HuH-7 (cell line): ENCODE results near the gene PTEN.

Source experiments
- DNase-seq: peaks from one replicate; pipeline ENCODE4 v3.0.0; 2011; ENCODE audit warnings: low spot score

Gene PTEN

DNA sequence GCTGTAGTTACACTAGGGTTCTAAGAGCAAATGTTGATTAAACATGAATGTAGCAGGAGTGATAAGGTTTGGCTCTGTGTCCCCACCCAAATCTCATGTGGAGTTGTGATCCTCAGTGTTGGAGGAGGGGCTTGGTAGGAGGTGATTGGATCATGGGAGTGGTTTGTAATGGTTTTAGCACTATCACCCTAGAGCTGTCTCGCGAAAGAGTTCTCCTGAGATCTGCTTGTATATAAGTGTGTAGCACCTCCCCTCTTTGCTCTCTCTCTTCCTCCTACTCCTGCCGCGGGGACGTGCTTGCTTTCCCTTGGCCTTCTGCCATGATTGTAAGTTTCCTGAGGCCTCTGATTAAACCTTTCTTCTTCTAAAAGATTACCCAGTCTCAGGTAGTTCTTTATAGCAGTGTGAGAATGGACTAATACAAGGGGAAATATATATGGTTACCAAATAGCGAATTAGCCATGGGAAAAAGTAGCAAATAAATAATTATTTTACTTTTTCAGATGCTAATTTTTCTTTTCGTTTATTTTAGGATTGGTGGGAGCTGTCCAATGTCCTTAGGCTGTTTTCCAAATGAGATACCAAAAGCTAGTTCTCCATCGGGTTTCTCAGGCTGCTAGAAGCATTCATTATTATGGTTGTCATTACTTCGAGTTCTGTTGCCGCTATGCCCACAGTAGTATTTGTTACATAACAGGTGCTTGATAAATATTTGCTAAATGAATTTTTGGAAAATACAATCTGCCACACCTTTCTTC, 58.7 kb downstream of the PTEN start:
- DNase-seq = no peak

DNA sequence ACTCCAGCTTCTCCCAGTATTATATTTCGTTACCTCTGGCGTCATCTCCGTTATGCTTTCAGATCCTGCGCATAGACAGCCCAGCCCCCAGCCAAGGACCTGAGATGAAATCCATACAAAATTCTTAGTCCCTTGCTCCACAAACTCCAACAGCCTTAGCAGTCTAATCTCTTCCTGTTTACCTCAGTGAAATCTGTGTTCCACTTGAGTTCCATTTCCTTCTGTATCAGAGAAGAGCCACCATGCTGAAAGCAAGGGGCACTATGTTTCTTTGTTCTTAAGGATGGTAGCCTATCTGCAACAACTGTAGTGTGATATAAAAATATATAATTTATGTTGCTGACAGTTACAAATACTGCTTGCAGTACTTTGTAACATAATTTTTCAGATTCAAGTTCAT, 59.8 kb downstream of the PTEN start:
- DNase-seq = no peak

DNA sequence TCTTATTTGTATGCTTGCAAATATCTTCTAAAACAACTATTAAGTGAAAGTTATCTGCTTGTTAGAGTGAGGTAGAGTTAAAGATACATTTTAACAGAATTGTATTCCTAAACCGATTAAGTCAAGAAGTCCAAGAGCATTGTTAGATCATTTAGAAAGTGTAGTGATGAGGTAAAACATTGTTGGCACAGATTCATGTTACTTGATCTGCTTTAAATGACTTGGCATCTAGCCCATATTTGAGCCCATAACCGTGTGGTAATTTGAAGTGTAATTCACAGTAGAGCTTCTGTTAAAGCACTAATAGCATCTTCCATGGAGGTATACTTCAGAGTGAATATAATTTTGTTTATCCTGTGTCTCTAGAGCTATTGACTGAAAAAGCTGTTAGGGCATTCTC, 62.1 kb downstream of the PTEN start:
- no peak for DNase-seq

DNA sequence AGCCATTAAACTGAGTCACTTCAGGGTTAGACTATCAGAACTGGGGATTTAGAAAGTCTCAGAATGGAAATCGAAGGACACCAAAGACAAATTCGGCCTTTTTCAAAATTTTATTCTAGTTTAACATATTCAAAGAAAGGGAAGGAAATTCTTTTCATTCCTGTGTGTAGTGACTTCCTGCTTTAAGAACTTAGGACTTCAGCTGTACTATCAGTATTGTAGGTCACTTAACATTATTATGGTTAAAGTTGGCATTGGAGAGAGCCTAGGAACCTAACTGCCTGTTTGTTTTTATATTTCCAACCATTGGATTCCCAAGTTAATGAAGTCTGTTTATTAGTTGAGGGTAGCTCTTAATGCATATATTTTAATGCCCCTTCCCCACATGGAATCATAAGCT, 63.7 kb downstream of the PTEN start:
- no peak for DNase-seq

DNA sequence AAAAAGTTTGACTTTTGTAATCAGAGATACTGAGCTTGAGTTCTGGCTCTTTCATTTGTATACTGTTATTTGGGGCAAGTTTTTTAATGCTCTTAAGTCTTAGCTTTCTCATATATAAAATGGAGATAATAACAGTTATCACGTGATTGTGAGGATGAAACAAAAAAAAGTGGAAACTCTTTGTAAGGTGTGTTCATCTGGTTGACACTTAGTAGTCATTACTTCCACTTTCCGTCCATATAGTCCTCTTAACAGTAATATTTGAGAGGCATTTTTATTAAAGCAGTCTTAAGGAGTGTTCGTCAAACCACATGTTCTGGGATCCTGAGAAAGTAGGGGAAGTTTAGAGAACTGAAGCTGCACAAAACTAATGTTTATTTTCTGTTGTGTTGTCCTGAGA, 65.6 kb downstream of the PTEN start:
- no peak for DNase-seq

DNA sequence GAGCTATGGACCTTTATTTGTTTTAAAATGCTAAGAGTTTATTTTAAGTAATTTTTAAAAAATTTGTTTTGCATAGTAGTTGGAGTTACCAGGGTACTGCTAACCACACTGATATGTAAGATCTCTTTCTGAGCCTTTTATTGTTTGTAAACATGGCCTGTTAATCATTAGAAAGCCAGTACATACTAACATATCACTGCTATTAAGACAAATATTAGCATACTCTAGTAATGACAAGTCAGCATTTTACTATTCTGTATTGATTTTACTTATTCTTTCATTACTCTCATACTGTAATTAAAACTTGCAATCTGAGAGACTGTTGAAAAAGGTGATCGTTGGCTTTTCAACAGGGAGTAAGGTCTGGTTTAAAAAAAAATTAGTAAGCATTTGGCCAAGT, 66.7 kb downstream of the PTEN start:
- DNase-seq = no peak

DNA sequence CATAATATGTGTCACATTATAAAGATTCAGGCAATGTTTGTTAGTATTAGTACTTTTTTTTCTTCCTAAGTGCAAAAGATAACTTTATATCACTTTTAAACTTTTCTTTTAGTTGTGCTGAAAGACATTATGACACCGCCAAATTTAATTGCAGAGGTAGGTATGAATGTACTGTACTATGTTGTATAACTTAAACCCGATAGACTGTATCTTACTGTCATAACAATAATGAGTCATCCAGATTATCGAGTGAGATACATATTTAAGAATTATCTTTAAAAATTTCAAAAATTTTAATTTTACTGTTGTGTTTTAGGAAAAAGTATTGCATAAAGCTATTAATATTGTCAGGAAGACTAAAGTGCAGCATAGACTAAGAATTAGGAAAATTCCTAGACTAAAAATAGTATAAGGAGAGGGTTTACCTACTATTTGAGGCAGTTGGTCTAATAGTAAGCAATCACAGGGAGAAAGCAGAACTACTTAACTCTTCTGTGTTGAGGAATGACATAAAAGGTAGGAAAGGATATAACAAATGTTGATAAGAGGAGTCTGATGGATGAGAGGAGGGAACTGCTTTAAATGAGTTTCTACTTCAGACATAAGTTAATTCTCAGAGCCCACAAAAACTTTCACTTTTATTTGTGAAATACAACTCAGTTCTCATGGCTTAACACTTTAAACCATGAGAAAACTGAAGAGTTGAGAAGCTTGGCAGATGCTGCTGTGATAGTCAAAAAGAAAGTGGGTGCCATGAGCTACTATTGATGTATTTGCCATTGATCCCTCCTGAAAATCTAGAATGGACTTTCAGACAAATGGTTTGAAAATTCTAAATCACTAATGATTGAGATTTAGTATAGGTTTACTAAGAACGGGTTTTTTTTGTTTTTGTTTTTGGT, 67.8 kb downstream of the PTEN start:
- DNase-seq = no peak

DNA sequence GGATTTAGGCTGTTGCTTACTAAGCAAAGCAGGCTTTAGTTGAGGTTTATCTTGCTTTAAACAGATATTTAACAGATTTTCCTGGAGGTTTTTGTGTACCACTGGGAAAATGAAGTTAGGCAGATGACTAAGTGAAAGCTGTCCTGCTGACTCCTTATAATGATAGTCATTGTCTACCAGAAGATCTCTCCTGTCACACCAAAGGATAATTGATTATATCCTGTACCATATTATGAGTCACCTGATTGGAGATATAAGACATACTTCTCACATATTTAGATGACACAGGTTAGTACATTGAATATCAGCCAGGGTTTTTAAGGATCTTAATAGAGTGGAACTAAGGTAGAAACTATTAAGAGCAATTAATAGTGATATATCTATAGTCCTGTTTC, 68.4 kb downstream of the PTEN start:
- no peak for DNase-seq

DNA sequence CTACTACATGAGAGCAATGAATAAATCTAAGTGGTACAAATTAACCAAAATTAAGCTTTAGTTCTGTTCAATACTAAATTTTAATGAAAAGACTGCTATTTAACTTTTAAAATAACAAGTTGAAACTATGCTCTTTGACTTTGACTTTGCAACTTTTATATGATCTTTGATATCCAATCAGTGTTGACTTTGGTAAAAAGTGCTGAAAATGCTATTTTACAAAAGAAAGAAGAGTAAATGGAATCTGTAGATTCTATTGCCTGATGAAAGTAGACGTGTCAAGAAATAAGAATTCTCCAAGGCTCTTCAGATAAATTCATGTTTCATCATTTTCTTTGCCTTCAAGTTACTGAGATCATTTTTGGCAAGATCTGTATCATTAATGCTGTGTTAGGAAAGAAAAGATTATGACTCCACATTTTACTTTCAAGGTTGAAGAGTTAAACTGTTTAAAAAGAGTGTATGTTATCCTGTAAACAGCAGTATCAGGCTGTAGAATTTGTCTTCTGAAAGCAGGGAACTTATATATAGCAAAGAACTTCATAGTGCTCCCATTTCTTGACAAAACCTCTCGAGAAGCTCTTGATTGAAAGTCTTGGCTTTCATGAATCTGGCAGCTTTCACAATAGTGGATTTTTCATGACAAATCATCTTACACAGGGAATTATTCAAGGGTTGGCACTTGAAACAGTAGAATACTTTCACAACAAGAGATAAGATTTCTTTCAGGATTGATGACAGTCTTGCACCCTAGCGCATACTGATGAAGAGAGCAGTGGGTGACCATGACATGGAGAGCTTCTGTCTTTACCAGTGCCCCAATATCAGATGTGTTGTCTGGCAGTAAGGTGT, 72.1 kb downstream of the PTEN start:
- DNase-seq = no peak

DNA sequence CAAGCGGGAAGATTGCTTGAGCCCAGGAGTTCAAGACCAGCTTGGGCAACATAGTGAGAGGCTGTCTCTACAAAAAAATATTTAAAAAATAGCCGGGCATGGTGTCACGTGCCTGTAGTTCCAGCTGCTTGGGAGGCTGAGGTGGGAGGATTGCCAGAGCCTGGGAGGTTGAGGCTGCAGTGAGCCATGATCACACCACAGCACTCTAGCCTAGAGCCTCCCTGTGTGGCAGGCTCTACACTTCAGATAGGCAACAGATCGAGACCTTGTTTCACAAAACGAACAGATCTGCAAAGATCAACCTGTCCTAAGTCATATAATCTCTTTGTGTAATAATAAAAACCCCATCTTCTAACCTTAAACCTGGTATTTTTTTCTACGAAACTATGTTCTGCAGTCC, 76.8 kb downstream of the PTEN start:
- no peak for DNase-seq

DNA sequence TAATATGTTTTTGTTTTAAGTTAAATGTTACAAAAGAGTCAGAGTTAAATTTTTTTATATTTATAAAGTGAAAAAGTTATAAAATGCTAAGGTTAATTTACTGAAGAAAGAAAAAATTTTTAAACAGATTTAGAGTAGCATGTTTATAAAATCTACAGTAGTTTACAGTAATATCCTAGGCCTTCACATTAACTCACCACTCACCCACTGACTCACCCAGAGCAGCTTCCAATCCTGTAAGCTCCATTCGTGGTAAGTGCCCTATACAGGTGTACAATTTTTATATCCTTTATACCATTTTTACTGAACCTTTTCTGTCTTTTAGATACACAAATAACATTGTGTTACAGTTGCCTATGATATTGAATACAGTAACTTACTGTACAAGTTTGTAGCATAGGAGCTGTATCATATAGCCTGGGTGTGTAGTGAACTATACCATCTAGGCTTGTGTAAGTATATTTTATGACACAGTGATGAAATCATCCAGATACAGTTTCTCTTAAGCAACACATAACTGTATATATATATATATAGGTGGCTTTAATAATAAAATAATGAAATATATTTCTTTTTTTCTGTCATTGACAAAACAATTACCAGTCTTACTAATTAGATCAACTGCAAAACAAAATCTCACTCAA, 79.6 kb downstream of the PTEN start:
- no peak for DNase-seq

DNA sequence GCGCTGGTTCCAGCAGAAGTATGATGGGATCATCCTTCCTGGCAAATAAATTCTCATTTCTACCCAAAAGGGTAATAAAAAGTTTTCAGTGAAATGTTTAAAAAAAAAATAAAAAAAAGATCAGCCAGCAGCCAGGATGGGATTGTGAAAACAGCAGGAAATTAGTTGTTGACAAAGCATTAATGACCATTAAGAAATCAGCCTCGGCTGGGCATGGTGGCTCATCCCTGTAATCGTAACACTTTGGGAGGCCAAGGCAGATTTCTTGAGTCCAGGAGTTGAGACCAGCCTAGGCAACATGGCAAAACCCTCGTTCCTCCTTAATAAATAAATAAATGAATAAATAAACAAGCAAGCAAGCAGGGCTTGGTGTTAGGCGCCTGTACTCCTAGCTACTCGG, 82.6 kb downstream of the PTEN start:
- no peak for DNase-seq

DNA sequence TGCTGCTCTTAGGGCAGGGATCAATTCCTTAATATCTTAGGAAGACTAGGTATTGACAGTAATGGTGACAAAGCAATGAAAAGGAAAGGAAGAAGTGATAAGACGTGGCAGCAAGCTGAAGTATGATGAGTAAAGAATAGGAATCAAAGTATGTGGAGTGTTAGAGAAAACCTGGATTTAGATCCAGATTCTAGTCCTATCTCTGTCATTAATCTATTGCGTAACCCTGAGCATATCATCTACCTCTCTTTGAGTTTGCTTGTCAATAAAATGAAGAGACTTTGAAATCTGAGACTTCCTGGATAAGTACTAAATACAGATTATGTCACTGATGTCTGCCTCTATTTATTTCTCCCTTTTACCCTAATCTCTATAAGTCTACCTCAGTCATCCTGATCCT, 89.2 kb downstream of the PTEN start:
- no peak for DNase-seq

DNA sequence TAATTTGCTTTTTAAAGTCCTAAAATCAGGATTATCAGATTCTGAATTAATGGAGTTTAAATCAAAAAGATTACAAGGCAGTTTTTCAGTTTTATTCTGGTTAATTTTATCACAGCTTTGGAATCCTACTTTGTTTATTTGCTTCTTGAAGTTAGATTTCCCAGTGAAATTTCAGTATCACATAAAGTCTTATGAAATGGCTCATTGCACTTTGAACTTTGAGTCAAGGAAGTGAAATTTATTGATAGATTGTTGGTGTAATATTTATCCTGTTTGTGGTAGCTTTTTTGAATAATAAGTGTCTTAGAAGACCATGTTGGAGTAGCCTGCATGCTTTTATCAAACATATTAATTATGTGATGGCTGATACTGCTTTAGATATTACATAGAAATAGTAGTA, 92.6 kb downstream of the PTEN start:
- no peak for DNase-seq

DNA sequence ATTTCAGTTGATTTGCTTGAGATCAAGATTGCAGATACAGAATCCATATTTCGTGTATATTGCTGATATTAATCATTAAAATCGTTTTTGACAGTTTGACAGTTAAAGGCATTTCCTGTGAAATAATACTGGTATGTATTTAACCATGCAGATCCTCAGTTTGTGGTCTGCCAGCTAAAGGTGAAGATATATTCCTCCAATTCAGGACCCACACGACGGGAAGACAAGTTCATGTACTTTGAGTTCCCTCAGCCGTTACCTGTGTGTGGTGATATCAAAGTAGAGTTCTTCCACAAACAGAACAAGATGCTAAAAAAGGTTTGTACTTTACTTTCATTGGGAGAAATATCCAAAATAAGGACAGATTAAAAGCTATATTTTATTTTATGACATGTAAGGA, 94.3 kb downstream of the PTEN start:
- no peak for DNase-seq

DNA sequence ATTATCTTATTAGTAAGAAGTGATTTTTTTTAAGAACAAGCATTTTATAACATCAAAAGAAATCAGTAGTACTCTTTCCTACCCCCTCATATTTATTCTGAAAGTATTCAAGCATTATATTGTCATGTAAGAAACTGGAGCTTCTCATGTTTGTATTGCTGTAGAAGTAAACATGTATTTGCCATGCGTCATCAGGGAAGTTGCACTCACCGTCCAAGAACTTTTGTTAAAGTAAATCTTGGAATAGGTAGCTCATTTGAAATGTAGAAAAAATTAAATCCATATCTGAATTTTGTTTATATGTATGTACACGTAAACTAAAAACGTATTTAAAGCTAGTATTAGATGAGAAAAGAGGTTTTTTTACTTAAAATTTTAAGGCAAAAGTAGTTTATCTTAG, 96.8 kb downstream of the PTEN start:
- no peak for DNase-seq

DNA sequence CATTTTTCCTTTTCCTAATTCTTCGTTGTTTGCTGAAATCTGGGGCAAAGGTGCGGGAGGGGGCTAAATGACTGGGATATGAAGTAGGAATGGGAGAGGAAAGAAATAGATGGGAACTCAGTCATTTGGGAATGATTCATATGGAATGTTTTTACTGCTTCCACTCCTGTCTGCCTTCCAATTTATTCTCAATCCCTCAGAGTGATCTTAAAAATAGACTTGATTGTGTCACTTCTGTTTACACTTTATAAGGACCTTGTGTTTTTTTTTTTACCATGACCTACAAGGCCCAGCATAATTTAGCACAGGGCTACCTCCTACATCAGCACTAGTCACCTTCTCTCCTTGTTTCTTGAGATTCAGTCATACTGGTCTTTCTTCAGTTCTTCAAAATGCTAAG, 97.9 kb downstream of the PTEN start:
- DNase-seq = no peak

DNA sequence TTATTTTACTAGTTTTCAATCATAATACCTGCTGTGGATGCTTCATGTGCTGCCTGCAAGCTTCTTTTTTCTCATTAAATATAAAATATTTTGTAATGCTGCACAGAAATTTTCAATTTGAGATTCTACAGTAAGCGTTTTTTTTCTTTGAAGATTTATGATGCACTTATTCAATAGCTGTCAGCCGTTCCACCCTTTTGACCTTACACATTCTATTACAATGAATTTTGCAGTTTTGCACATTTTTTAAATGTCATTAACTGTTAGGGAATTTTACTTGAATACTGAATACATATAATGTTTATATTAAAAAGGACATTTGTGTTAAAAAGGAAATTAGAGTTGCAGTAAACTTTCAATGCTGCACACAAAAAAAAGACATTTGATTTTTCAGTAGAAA, 103.0 kb downstream of the PTEN start:
- no peak for DNase-seq

DNA sequence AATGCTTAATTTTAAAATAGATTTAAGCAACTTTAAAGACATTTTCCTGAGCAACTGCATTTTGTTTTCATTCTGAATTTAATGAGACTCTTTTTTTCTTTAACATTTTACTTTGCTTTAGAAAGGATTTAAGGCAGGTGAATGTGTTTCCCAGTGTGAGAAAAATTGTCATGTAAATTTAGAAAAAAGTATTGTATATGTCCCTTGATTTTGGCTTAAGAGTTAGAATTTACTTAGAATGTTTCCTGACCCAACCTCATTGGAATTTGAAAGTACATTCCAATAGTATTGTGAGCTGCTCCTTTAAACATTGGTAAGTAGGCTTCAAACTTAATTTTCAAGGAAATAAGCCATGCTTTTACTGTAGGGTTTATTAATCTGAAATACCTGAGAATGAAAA, 110.2 kb downstream of the PTEN start:
- DNase-seq = no peak

DNA sequence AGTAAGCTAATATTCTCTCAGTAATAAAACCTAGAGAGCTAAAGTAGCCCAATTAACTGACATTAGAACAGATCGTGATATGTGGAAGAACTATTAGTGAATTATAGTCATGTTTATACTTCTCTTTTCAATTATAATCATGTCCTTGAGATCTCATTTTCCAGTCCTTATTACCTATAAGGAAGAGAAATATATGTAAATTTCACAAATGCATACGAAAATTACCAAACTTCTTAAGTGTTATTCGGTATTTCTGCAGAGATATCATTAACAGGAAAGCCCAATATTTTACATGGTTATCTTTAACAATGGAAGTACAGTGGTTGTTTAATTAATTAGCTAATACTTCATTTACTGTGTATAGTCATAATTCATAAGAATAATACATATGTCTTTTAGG, 110.7 kb downstream of the PTEN start:
- no peak for DNase-seq

DNA sequence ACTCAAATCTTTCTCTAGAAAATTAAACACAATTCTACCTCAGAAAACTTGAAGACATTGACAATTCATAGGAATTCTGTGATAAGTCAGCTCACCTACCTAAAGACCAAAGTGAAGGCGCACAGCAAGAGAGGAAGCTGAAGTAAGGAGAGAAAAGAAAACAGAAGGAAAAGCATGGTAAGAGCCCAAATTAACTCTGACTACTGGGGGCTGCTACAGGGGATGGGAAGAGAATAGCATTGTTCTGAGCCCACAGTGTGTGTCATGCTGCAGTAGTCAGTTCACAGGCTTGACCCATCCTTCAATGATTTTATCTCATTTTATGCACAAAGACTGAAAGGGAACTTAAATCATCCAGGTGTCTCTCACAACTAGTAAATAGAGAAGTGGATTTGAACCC, 111.3 kb downstream of the PTEN start:
- DNase-seq = no peak

DNA sequence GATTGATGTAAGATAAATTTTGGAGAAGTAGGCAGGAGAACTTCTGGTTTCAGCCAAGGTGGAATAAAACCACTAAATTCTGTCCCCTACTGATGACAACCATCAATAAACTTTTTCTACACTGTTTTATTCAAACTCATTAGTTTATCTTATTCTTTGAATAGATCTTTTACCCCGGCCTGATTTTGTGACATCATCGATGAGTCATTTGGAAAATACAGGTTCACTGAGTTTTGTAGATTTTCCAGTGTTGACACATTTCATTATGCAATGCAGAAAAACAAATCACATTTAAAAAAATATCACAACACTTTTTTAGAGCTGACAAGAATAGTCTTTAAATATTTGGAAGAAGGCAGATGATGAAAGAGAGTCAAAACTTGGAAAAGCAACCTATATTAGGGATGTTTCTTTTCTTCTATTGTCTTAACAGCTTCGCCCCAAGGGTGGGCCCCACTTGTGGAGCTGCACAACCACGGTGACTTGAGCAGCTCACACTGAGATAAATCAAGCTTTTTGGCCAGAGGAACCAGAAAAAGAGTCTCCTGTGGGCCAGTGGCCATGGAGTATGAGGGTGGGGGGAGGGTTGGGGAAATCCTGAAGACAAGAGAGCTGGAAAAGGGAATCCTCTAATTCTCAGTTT, 112.8 kb downstream of the PTEN start:
- no peak for DNase-seq
